GM12872 (cell line): ENCODE data around the gene RBM26.

Experiments
- CTCF ChIP-seq: IDR thresholded peaks from 3 replicates; pipeline ENCODE4 v1.5.1; 2011; ENCODE audit warnings: low read depth, mild to moderate bottlenecking, low read length, moderate library complexity; ENCODE audit not compliant: insufficient read depth

The RBM26 gene

GRCh38 chr13:79404985-79405384 is 1.1 kb downstream of the RBM26 start:
- TF ChIP-seq CTCF = no peak

GRCh38 chr13:79404361-79404760 is 1.7 kb downstream of the RBM26 start:
- no peak for TF ChIP-seq CTCF

GRCh38 chr13:79403113-79403512 is 2.9 kb downstream of the RBM26 start:
- no peak for TF ChIP-seq CTCF

- TF ChIP-seq CTCF = no peak
Measured at GRCh38 chr13:79402679-79403078, 3.4 kb downstream of the RBM26 start.

GRCh38 chr13:79402074-79402635 is 3.9 kb downstream of the RBM26 start:
- TF ChIP-seq CTCF = no peak

- no peak for TF ChIP-seq CTCF
Measured at GRCh38 chr13:79401259-79402070, 4.6 kb downstream of the RBM26 start.

- TF ChIP-seq CTCF = no peak
Measured at GRCh38 chr13:79398915-79399314, 7.1 kb downstream of the RBM26 start.
